GM12875 (cell line): ENCODE data around the gene OR4D1.
"Not testable (repeated sequence)": the region's sequence is repeated elsewhere in the genome, so short reads cannot be mapped to it uniquely, and the experiment has no call there.

Experiments used
- H3K4me3 ChIP-seq: one replicate; pipeline ENCODE4 v1.5.1; 2011; ENCODE audit warnings: low read depth, low read length, control low read depth
- CTCF ChIP-seq: IDR thresholded peaks from 2 replicates; pipeline ENCODE4 v1.5.1; 2011; ENCODE audit warnings: low read depth, mild to moderate bottlenecking, control low read depth, inconsistent platforms, low read length, moderate library complexity, borderline replicate concordance; ENCODE audit not compliant: insufficient read depth

Gene OR4D1

GRCh38 chr17:58136669-58137279 is 11.4 kb upstream of the OR4D1 start:
- peak; percentile 51; the same call in 1 of the 2 replicates for TF ChIP-seq CTCF
- H3K4me3 ChIP-seq, result no peak overlapping the region

- TF ChIP-seq CTCF, result no peak
- no peak overlapping the region for H3K4me3 ChIP-seq
Measured at GRCh38 chr17:58141505-58141904, 6.7 kb upstream of the OR4D1 start.

- H3K4me3 ChIP-seq, result not testable (repeated sequence)
Measured at GRCh38 chr17:58143335-58143734, 4.8 kb upstream of the OR4D1 start.

- H3K4me3 ChIP-seq, result no peak overlapping the region
- no peak for TF ChIP-seq CTCF
Measured at GRCh38 chr17:58144801-58145200, 3.4 kb upstream of the OR4D1 start.

- TF ChIP-seq CTCF, result no peak
- no peak overlapping the region for H3K4me3 ChIP-seq
Measured at GRCh38 chr17:58148609-58149008, 425 bp downstream of the OR4D1 start.

- TF ChIP-seq CTCF, result no peak
- H3K4me3 ChIP-seq, result no peak overlapping the region
Measured at GRCh38 chr17:58150394-58150793, 2.2 kb downstream of the OR4D1 start.

- no peak overlapping the region for H3K4me3 ChIP-seq
- no peak for TF ChIP-seq CTCF
Measured at GRCh38 chr17:58153046-58153445, 4.9 kb downstream of the OR4D1 start.

GRCh38 chr17:58153671-58154070 is 5.5 kb downstream of the OR4D1 start:
- no peak for TF ChIP-seq CTCF

More at GRCh38 chr17:58153671-58154070, 5.5 kb downstream of the OR4D1 start:
- no peak overlapping the region for H3K4me3 ChIP-seq
